Panc1 (cell line): Measurements from ENCODE around the gene AMOTL1.

Experiments used
- CTCF ChIP-seq: fragments of 450-650 bp; IDR thresholded peaks from 2 replicates; pipeline ENCODE4 v1.5.1; 2017; ENCODE audit warnings: mild to moderate bottlenecking
- POLR2AphosphoS5 ChIP-seq: IDR thresholded peaks from 2 replicates; pipeline ENCODE4 v1.6.1; 2012; ENCODE audit warnings: mild to moderate bottlenecking, low read depth, low read length, moderate library complexity
- REST ChIP-seq, 2 experiments: IDR thresholded peaks; 2 replicates each; pipeline ENCODE4 v1.6.1; 2011 to 2012; ENCODE audit warnings: low read depth in 2 of 2, control low read depth in 1 of 2, low read length in 1 of 2, mild to moderate bottlenecking in 1 of 2, moderate library complexity in 1 of 2; ENCODE audit not compliant: insufficient read depth in 1 of 2
- SIN3A ChIP-seq: IDR thresholded peaks from 2 replicates; pipeline ENCODE4 v1.6.1; 2012; ENCODE audit warnings: low read depth, mild to moderate bottlenecking, low read length, moderate library complexity, borderline replicate concordance; ENCODE audit not compliant: insufficient read depth
- TCF7L2 ChIP-seq: IDR thresholded peaks from 2 replicates; pipeline ENCODE4 v1.6.1; 2011; ENCODE audit warnings: mild to moderate bottlenecking, low read depth, low read length, inconsistent platforms

- no peak for TF ChIP-seq CTCF
- no peak for TF ChIP-seq REST (IDR thresholded peaks at IDR 0.05; ENCODE audit: insufficient read depth in 1 of 2, low read depth in 2 of 2, low read length in 1 of 2)
- no peak for TF ChIP-seq POLR2AphosphoS5
- TF ChIP-seq SIN3A, result no peak
- TF ChIP-seq TCF7L2, result no peak
Observed at GRCh38 chr11:94907226-94907625, 139.1 kb downstream of the AMOTL1 start.
